ENCODE data around the gene MEF2B. TPM values are rescaled to one million over a fixed set of nuclear protein-coding genes. Genes with fewer than 3 reads are reported as not detected.
A peak's percentile ranks its signal among the peaks of the same experiment; 100 is the strongest.

The MEF2B gene
- total RNA-seq, 1 experiment from 2014 or later: 1.3 TPM

DNA sequence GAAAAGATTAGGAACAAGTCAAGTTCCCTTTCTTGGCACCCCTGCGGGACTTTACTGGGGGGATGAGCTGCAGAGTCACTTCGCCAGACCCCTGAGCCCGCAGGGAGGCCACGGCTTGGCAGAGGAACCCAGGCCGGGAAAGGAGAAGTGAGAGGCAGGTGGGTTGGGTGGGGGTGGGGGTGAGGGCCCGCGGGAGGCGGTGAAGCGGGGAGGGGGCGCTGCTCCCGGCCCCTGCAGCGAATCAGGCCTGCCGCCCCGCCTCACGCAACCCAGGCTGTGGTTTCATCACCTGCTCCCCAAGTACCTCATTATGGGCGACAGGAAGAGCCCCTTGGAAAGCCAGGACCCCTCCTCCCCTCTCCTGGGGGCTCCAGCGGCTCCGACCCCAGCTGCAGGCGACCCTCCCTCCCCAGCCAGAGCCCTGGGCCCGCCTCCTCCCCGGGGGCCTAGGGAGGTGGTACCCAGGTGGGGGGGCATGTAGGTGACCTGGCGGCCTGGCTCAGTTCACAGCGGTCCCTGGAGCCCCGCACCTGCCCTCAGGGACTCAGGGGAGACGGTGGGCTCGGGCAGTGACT, 9.5 kb downstream of the MEF2B start:
- Histone ChIP-seq H3K23me2 (ENCODE audit: insufficient read length, low read depth, low read length, poor library complexity, severe bottlenecking) (no peaks in the 10 kb centered on the region), H3K4me2 (ENCODE audit: insufficient read depth, insufficient read length, low read length) (no peak overlapping the region), H2BK5ac (ENCODE audit: insufficient read length, low read length) (no peak overlapping the region), H3T11ph (ENCODE audit: low read length) (no peak overlapping the region), H2BK120ac (ENCODE audit: low read depth, low read length, poor library complexity, severe bottlenecking) (peak overlapping the region; percentile 91), H2AK5ac (ENCODE audit: insufficient read length, low read length) (no peak overlapping the region), H3K27me3 (ENCODE audit: insufficient read depth, low read length) (no peaks in the 10 kb centered on the region), H2BK12ac (ENCODE audit: insufficient read length, low read depth, low read length) (no peak overlapping the region), H3K56ac (ENCODE audit: insufficient read length, low read depth, low read length) (no peak overlapping the region), H3K23ac (ENCODE audit: insufficient read length, low read depth, low read length) (no peak overlapping the region), H3K9me3 (ENCODE audit: control insufficient read depth, low read depth, low read length) (no peaks in the 10 kb centered on the region), H3K4me1 (ENCODE audit: insufficient read depth, low read length) (no peaks in the 10 kb centered on the region), H3K4ac (ENCODE audit: low read depth, low read length) (peak overlapping the region; percentile 96; the same call in 1 of the 2 replicates), H2BK15ac (ENCODE audit: low read depth, low read length) (no peak overlapping the region), H2BK20ac (ENCODE audit: low read depth, low read length, poor library complexity, severe bottlenecking) (no peak overlapping the region), H3K27ac (ENCODE audit: insufficient read length, low read depth, low read length) (no peak overlapping the region), H4K8ac (replicated peaks; ENCODE audit: insufficient read length, low read depth, low read length) (no peak overlapping the region), H4K5ac (ENCODE audit: insufficient read length, low read depth, low read length) (no peak overlapping the region), H3K14ac (ENCODE audit: insufficient read depth, low read length) (peak overlapping the region; percentile 84; the same call in 1 of the 2 replicates), H3K18ac (ENCODE audit: insufficient read length, low read depth, low read length) (peak overlapping the region; percentile 83), H4K91ac (ENCODE audit: insufficient read length, low read depth, low read length) (no peak overlapping the region), H3K79me2 (ENCODE audit: insufficient read depth, low read length) (no peaks in the 10 kb centered on the region), H2AFZ (ENCODE audit: low read length) (no peak overlapping the region), H4K20me1 (ENCODE audit: control insufficient read depth, insufficient read depth, insufficient read length) (no peaks in the 10 kb centered on the region), H3K79me1 (ENCODE audit: insufficient read depth, low read depth, low read length, poor library complexity, severe bottlenecking) (no peaks in the 10 kb centered on the region), H3K9ac (ENCODE audit: extremely low read depth, insufficient read length, low read length) (no peak overlapping the region)
- DNase-seq: no peak
- Mint-ChIP-seq H3K9me3 (no peaks in the 10 kb centered on the region), H3K27me3 (ENCODE audit: low read depth) (peaks cover 32% of the 10 kb centered on the region), H3K4me3 (no peak overlapping the region), H3K4me1 (peaks cover 9 to 19% of the 10 kb centered on the region in 2 experiments), H3K27ac (peak overlapping the region in 2 of 3 experiments; percentile 0 to 85; a peak in 2 of 7 replicates), H3K36me3 (ENCODE audit: insufficient read depth in 1 of 3, low read depth in 3 of 3) (no peaks in the 10 kb centered on the region; a peak in 3 of 7 replicates)
- WGBS (ENCODE audit: extremely low coverage, insufficient read length, low lambda C conversion rate): no CpG with 5 or more reads among the region's 26 CpGs
- TF ChIP-seq, protein P1, sequence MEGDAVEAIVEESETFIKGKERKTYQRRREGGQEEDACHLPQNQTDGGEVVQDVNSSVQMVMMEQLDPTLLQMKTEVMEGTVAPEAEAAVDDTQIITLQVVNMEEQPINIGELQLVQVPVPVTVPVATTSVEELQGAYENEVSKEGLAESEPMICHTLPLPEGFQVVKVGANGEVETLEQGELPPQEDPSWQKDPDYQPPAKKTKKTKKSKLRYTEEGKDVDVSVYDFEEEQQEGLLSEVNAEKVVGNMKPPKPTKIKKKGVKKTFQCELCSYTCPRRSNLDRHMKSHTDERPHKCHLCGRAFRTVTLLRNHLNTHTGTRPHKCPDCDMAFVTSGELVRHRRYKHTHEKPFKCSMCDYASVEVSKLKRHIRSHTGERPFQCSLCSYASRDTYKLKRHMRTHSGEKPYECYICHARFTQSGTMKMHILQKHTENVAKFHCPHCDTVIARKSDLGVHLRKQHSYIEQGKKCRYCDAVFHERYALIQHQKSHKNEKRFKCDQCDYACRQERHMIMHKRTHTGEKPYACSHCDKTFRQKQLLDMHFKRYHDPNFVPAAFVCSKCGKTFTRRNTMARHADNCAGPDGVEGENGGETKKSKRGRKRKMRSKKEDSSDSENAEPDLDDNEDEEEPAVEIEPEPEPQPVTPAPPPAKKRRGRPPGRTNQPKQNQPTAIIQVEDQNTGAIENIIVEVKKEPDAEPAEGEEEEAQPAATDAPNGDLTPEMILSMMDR (conservative IDR thresholded peaks at IDR 0.05): no peak

All from H9 (cell line).